Gastroesophageal sphincter (tissue), 4 donors: ENCODE data around the gene SV2C. TPM values are rescaled to one million over a fixed set of nuclear protein-coding genes. Genes with fewer than 3 reads are reported as not detected.

Experiments used
- ATAC-seq: fragments of 150-250 bp; one replicate; pipeline ENCODE4 v1.9.1; 2016; ENCODE audit warnings: mild to moderate bottlenecking, moderate library complexity
- H3K27ac ChIP-seq, 4 donors: fragments of 200-600 bp; sonication (generic) in 3 of 4; 1 replicate in 3 of 4; 2 replicates in 1 of 4; pipeline ENCODE4 v1.5.1; 2016 to 2019
- H3K27me3 ChIP-seq: fragments of 200-600 bp; sonication (generic); one replicate; pipeline ENCODE4 v1.5.1; 2019
- H3K36me3 ChIP-seq, 2 donors: fragments of 200-600 bp; sonication (generic); one replicate each; pipeline ENCODE4 v1.5.1; 2019; ENCODE audit warnings: control low read depth in 1 of 2
- H3K4me1 ChIP-seq, 3 donors: fragments of 200-600 bp; sonication (generic); 1 replicate in 2 of 3; 2 replicates in 1 of 3; pipeline ENCODE4 v1.5.1; 2016 to 2019; ENCODE audit warnings: control low read depth in 2 of 3
- H3K4me3 ChIP-seq, 2 donors: fragments of 200-600 bp; sonication (generic); one replicate each; pipeline ENCODE4 v1.5.1; 2019; ENCODE audit warnings: mild to moderate bottlenecking in 1 of 2, moderate library complexity in 1 of 2
- H3K9me3 ChIP-seq, 3 donors: fragments of 200-600 bp; sonication (generic); one replicate each; pipeline ENCODE4 v1.5.1; 2017 to 2019; ENCODE audit warnings: control low read depth in 2 of 3
- CTCF ChIP-seq, 4 experiments: fragments of 200-600 bp in 2 of 4; fragments of 450-650 bp in 2 of 4; sonication (generic) in 1 of 4; IDR thresholded peaks; one replicate each; pipeline ENCODE4 v1.5.1; 2017 to 2019; ENCODE audit warnings: antibody characterized with exemption in 4 of 4, mild to moderate bottlenecking in 2 of 4, moderate library complexity in 2 of 4
- EP300 ChIP-seq: sonication (generic); formaldehyde crosslinking; IDR thresholded peaks from one replicate; pipeline ENCODE4 v1.6.1; 2017; ENCODE audit warnings: antibody characterized with exemption, mild to moderate bottlenecking
- POLR2A ChIP-seq, 2 donors: fragments of 450-650 bp; IDR thresholded peaks; one replicate each; pipeline ENCODE4 v1.6.1; 2017; ENCODE audit warnings: antibody characterized with exemption in 2 of 2, mild to moderate bottlenecking in 2 of 2, moderate library complexity in 1 of 2
- POLR2AphosphoS5 ChIP-seq: sonication (generic); formaldehyde crosslinking; IDR thresholded peaks from one replicate; pipeline ENCODE4 v1.6.1; 2017; ENCODE audit warnings: antibody characterized with exemption
- WGBS, 2 donors: methylation state at CpG; one replicate each; pipeline ENCODE4 v1.1.5; 2018; ENCODE audit warnings: low coverage in 1 of 2; 5-methylcytosine and 5-hydroxymethylcytosine counted together
- total RNA-seq, 4 donors: library from RNA; depleted of rRNA; stranded (reverse); fragments of >200 nt; gene quantifications; one replicate each; pipeline ENCODE4 v1.1.0, GENCODE V29; 2016

Gene SV2C
- total RNA-seq, 4 donors from 2014 or later = 0.16 to 0.67 (median 0.39) TPM

GRCh38 chr5:76099756-76100155 lies 16.6 kb downstream of the SV2C start:
- H3K27ac ChIP-seq = no peak overlapping the region
- H3K4me3 ChIP-seq = no peak overlapping the region
- H3K9me3 ChIP-seq = no peaks in the 10 kb centered on the region
- H3K4me1 ChIP-seq = no peaks in the 10 kb centered on the region
- TF ChIP-seq CTCF (IDR thresholded peaks at IDR 0.05) (no peak), EP300 (no peak), POLR2AphosphoS5 (no peak), POLR2A (IDR thresholded peaks at IDR 0.05) (no peak)
- no peak for ATAC-seq
- no peaks in the 10 kb centered on the region for H3K36me3 ChIP-seq
- 81 to 100% methylated on average over 1 of the region's 1 CpG for WGBS, 2 donors
- no peaks in the 10 kb centered on the region for H3K27me3 ChIP-seq

DNA sequence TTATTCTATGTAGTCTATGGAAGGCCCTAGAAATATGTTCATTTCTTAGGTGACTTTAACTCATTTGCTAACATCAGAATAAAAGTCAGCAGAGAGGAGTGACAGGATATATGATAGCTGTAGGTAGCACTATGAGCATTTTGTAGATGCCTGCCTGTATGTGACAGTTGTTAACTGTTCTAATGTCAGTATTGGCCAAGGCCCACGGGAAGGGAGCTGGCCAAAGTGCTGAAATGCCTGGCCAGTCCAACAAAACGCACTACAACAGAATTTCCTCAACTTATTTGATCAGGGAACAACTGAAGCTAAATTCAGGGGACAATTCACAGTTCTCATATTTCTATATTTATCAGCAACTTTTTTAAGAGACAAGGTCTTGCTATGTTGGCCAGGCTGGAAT lies 20.8 kb downstream of the SV2C start:
- no peaks in the 10 kb centered on the region for H3K9me3 ChIP-seq
- no peak overlapping the region for H3K4me3 ChIP-seq
- no peak overlapping the region for H3K27ac ChIP-seq
- TF ChIP-seq CTCF (IDR thresholded peaks at IDR 0.05) (no peak), EP300 (no peak), POLR2A (IDR thresholded peaks at IDR 0.05) (no peak), POLR2AphosphoS5 (no peak)
- 4 to 6% methylated on average over 2 of the region's 2 CpGs for WGBS, 2 donors
- no peak for ATAC-seq
- no peaks in the 10 kb centered on the region for H3K36me3 ChIP-seq
- H3K27me3 ChIP-seq = no peaks in the 10 kb centered on the region
- no peaks in the 10 kb centered on the region for H3K4me1 ChIP-seq

- no peak overlapping the region for H3K27ac ChIP-seq
- no peaks in the 10 kb centered on the region for H3K27me3 ChIP-seq
- WGBS, 2 donors = 55 to 75% methylated on average over 3 of the region's 3 CpGs
- H3K9me3 ChIP-seq = no peaks in the 10 kb centered on the region
- H3K36me3 ChIP-seq = no peaks in the 10 kb centered on the region
- ATAC-seq = no peak
- no peak for TF ChIP-seq CTCF (IDR thresholded peaks at IDR 0.05)
- no peak for TF ChIP-seq POLR2AphosphoS5
- TF ChIP-seq POLR2A (IDR thresholded peaks at IDR 0.05) = no peak
- no peak for TF ChIP-seq EP300
- H3K4me3 ChIP-seq = no peak overlapping the region
- H3K4me1 ChIP-seq = no peaks in the 10 kb centered on the region
These were observed 23.0 kb downstream of the SV2C start for GRCh38 chr5:76106149-76106548.

DNA sequence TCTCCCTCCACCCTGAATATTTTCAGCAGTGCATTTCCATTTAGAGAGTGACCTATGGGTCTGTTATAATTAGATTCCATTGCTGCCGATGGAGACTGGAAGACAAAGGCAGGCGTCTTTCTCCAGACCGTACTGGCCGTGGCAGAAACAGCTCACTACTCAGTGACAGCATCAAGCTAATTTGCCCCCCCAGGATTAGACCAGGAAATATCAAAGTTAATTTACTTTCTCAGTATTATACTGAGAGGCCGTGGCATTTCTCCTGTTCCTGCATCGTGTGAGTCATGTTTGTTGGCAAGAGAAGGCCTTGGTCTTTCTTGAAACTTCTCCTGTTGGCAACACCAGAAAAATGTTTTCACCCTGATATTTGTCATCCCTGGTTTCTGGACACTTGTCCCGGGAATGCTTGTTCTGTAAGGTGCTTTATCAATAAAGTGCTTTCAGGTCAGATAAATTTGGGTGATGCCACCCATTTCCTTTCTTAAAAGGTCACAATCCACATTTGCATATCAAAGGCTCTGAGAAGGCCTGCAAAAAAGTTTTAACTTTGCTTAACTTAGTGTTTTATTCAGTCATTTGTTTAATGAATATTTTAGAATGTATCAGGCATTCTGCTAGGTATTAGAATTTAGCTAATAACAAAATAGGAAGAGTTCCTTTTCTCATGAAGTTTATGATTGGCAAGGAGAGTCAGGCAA lies 28.4 kb downstream of the SV2C start:
- TF ChIP-seq CTCF (IDR thresholded peaks at IDR 0.05) = no peak
- H3K27me3 ChIP-seq = no peaks in the 10 kb centered on the region
- no peaks in the 10 kb centered on the region for H3K9me3 ChIP-seq
- H3K4me1 ChIP-seq = no peaks in the 10 kb centered on the region
- no peaks in the 10 kb centered on the region for H3K36me3 ChIP-seq
- ATAC-seq = no peak
- H3K4me3 ChIP-seq = no peak overlapping the region
- WGBS, 2 donors = 43 to 76% methylated on average over 4 to 6 of the region's 7 CpGs
- H3K27ac ChIP-seq = no peak overlapping the region

DNA sequence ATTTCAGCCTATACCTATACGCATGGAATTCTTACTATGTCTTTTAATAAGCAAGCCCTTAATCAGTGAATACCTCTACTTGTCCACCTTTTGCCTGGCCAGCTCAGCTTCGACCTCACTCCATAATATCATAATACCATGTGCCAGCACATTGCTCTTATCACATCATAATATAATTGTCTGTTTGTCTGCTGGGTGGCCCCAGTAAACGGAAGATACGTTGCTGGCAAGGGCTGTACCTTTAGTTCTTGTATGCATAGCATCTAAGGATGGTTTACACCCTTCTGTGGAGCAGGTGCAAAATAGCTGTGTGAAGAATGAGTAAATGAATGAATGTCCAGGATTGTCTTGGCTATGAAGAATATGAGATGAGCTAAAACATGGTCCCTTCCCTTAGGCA lies 29.9 kb downstream of the SV2C start:
- Histone ChIP-seq H3K4me1 (no peaks in the 10 kb centered on the region), H3K4me3 (no peak overlapping the region), H3K27me3 (no peaks in the 10 kb centered on the region), H3K27ac (no peak overlapping the region), H3K9me3 (no peaks in the 10 kb centered on the region), H3K36me3 (no peaks in the 10 kb centered on the region)
- 78 to 84% methylated on average over 2 to 4 of the region's 4 CpGs for WGBS, 2 donors
- TF ChIP-seq POLR2A (IDR thresholded peaks at IDR 0.05) (no peak), EP300 (no peak), CTCF (IDR thresholded peaks at IDR 0.05) (no peak), POLR2AphosphoS5 (no peak)
- no peak for ATAC-seq
